Omental fat pad (tissue), 4 donors: ENCODE results near the gene ANKRD44. TPM values are rescaled to one million over a fixed set of nuclear protein-coding genes. Genes with fewer than 3 reads are reported as not detected.
A peak's percentile ranks its signal among the peaks of the same experiment; 100 is the strongest.

ENCODE experiments used
- ATAC-seq: fragments of 150-250 bp; one replicate; pipeline ENCODE4 v1.9.1; 2016; ENCODE audit warnings: mild to moderate bottlenecking, moderate library complexity; ENCODE audit not compliant: low FRiP score
- DNase-seq: peaks from one replicate; pipeline ENCODE4 v3.0.0-alpha.2; 2019; ENCODE audit warnings: low spot score
- CTCF ChIP-seq, 3 donors: fragments of 450-650 bp; IDR thresholded peaks; one replicate each; pipeline ENCODE4 v1.5.1; 2016 to 2017; ENCODE audit warnings: antibody characterized with exemption in 3 of 3, mild to moderate bottlenecking in 3 of 3, moderate library complexity in 2 of 3
- total RNA-seq, 4 donors: library from RNA; depleted of rRNA; stranded (reverse); fragments of >200 nt; gene quantifications; one replicate each; pipeline ENCODE4 v1.1.0, GENCODE V29; 2016

Gene ANKRD44
- total RNA-seq, 4 donors from 2014 or later = 18.4 to 56.3 (median 30.1) TPM

DNA sequence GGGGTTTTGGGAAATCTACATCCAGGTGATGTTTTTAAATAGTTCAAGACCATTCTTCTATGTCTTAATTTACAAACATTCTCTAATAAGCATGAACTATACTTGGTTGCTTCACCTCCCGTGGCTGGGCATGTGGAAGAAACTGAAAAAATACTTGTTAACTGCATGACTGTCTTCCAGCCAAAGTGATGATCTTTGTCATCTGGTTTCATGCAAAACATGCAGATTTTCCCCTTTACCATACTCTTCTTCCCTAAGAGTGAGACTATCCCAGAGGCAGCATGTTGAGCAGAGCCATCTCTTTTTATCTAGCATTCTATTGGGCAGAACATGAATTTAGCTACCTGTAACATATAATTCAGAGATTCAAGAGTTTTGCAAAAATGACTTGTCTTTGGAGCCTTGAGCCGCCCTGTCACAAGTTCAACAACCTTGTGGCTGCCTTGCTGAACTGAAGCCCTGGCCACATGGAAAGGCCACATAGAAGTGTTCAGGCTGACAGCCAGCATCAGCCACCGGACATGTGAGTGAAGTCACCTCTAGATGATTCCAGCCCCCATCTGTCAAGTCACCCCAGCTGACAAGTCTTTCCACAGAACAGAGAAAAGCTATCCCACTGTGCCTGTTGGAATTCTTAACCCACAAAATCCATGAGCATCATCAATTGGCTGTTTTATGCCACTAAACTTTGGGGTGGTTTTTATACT lies 142.8 kb downstream of the ANKRD44 start:
- TF ChIP-seq CTCF (IDR thresholded peaks at IDR 0.05) = no peak
- ATAC-seq = no peak
- DNase-seq = no peak

DNA sequence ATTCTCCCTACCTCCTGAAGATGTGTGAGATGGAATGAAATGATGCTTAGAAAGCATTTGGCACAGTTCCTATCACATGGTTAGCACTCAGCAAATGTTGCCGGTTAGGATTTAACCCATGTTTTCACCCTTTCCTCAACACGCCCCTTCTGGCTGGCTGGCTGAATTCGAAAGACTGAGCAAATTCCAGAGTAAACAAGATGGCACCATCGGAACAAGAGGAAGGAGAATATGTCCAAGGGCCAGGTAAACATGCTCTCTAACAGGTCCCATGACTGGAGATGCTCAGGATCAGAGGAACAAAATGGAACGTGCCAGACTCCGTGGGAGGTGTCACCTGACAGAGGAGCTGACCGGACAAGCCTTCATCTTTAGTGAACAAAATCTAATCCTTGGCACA lies 145.6 kb downstream of the ANKRD44 start:
- TF ChIP-seq CTCF (IDR thresholded peaks at IDR 0.05) = no peak
- ATAC-seq (no peak), DNase-seq (no peak)

DNA sequence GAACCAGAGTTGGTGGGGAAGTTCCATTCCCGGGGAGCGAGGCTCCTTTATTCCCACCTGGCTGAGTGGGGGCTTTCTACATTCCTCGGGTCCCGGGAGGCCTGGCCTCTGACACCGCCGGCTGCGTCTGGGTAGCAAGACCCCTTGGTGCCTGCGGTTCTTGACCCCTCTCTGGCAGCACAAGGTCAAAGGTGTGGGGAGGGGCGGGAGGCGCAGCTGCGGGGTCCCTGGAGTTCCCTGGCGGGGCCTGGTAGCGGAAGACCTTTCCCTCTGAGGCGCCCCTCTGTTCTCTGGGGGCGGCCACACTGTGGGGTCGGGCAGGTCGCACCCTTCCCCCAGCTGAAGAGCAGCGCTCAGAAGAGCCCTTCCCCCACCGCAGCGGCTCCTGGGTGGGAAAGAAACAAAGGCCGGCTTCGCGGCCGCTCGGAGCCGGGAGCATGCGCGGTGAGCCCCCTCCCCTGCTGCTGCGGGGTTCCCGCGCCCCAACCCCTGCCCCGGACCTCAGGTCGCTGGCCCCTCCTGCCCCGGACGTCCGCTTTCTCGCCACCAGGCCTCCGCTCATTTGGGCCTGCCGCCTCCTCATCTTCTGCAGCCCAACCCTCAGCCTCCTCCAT lies 146.3 kb downstream of the ANKRD44 start:
- no peak for TF ChIP-seq CTCF (IDR thresholded peaks at IDR 0.05)
- ATAC-seq (peak; percentile 43), DNase-seq (no peak)

DNA sequence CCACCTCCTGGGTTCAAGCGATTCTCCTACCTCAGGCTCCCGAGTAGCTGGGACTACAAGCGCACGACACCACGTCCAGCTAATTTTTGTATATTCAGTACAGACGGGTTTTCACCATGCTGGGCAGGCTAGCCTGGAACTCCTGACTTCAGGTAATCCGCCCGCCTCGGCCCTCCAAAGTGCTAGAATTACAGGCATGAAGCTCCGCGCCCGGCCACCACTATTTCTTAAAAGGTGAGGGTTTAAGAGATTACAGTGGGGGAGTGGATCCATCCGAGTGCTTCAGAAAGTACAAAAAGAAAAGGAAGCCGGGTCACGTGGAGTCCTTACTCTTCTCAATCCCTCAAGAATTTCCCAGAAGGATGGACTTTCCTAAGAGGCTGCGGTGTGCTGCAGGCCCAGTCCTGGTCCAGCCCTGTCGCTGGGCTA lies 146.9 kb downstream of the ANKRD44 start:
- TF ChIP-seq CTCF (IDR thresholded peaks at IDR 0.05) = no peak
- ATAC-seq = no peak
- DNase-seq = no peak

GRCh38 chr2:197161774-197162173 lies 148.8 kb downstream of the ANKRD44 start:
- DNase-seq (no peak), ATAC-seq (no peak)
- no peak for TF ChIP-seq CTCF (IDR thresholded peaks at IDR 0.05)

DNA sequence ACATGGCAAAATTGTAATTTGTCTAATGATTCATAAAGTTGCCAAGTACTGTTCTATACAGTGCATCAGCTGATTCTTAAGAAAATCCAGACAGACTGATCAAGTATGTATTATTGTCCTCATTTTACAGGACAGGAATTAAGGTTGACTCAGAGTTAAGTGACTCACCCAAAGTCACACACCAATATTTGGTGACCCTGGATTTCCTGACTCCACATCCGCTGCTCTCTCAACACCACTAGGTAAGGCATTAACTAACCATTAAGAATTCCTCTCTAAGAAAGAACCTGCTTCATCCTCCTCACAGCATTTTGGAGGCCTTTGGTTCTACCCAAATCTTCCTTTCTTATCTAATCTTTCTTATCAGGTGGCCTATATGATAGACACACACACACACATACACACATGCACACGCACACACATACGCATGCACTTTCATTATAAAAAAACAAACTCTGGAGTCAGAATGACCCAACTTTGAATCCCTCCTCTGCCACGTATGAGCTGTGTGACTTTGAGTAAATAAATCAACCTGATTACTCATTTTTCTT lies 150.8 kb downstream of the ANKRD44 start:
- ATAC-seq (no peak), DNase-seq (no peak)
- no peak for TF ChIP-seq CTCF (IDR thresholded peaks at IDR 0.05)
